GM19193 (cell line): ENCODE measurements around the gene CBX6.

Source experiments
- POLR2A ChIP-seq: IDR thresholded peaks from 4 replicates; pipeline ENCODE4 v1.6.1; 2011; ENCODE audit not compliant: insufficient read depth, insufficient read length; ENCODE audit errors: extremely low read depth

The CBX6 gene

GRCh38 chr22:38826801-38827200 lies 45.2 kb downstream of the CBX6 start:
- TF ChIP-seq POLR2A, result no peak

GRCh38 chr22:38826386-38826785 lies 45.6 kb downstream of the CBX6 start:
- TF ChIP-seq POLR2A, result no peak

GRCh38 chr22:38824585-38824984 lies 47.4 kb downstream of the CBX6 start:
- TF ChIP-seq POLR2A, result no peak

- TF ChIP-seq POLR2A, result no peak
These were observed 48.4 kb downstream of the CBX6 start for GRCh38 chr22:38823637-38824036.

- no peak for TF ChIP-seq POLR2A
These were observed 48.9 kb downstream of the CBX6 start for GRCh38 chr22:38823076-38823475.

GRCh38 chr22:38820020-38820419 lies 52.0 kb downstream of the CBX6 start:
- no peak for TF ChIP-seq POLR2A

GRCh38 chr22:38819387-38819940 lies 52.6 kb downstream of the CBX6 start:
- TF ChIP-seq POLR2A, result no peak

GRCh38 chr22:38817196-38817595 lies 54.8 kb downstream of the CBX6 start:
- TF ChIP-seq POLR2A, result no peak

- TF ChIP-seq POLR2A, result no peak
These were observed 56.2 kb downstream of the CBX6 start for GRCh38 chr22:38815842-38816241.
